ENCODE measurements around the gene FGF18.

- TF ChIP-seq CTCF (IDR thresholded peaks at IDR 0.05) (no peak), POLR2A (IDR thresholded peaks at IDR 0.05) (no peak)
Observed at GRCh38 chr5:171426266-171426665, 6.8 kb downstream of the FGF18 start.
